HEK293 (cell line): ENCODE data around the gene METTL21A.

Source experiments
- CTCF ChIA-PET: fragments of 350-600 bp; formaldehyde crosslinking; extraction: SDS; loops from one replicate; lab custom pipeline; 2021; ENCODE audit warnings: antibody characterized with exemption; lab: Yijun Ruan, JAX
- POLR2A ChIA-PET: fragments of 300-600 bp; formaldehyde crosslinking; extraction: SDS; loops from one replicate; lab custom pipeline; 2020; ENCODE audit warnings: antibody characterized with exemption, inconsistent platforms; lab: Yijun Ruan, JAX
- H3K27ac ChIP-seq: fragments of 200-500 bp; sonication (Bioruptor generic); 2 replicates; pipeline ENCODE4 v1.5.1; 2014; ENCODE audit warnings: low read depth, low read length, control low read depth, inconsistent platforms; ENCODE audit errors: extremely low read depth
- H3K36me3 ChIP-seq, 2 experiments: fragments of 200-500 bp in 1 of 2; sonication (Bioruptor generic) in 1 of 2; 1 replicate in 1 of 2; 2 replicates in 1 of 2; pipeline ENCODE4 v1.5.1; 2014 to 2017; ENCODE audit warnings: inconsistent platforms in 2 of 2, low read length in 2 of 2; ENCODE audit not compliant: control insufficient read depth in 2 of 2, insufficient read depth in 1 of 2
- H3K4me1 ChIP-seq: fragments of 200-500 bp; sonication (Bioruptor generic); 2 replicates; pipeline ENCODE4 v1.5.1; 2014; ENCODE audit warnings: mild to moderate bottlenecking, low read length, inconsistent platforms; ENCODE audit not compliant: control insufficient read depth, insufficient read depth
- H3K4me3 ChIP-seq: 2 replicates; pipeline ENCODE4 v1.5.1; 2011; ENCODE audit warnings: low read depth, mild to moderate bottlenecking, control low read depth, low read length, moderate library complexity
- H3K9me3 ChIP-seq: fragments of 200-500 bp; sonication (Bioruptor generic); 2 replicates; pipeline ENCODE4 v1.5.1; 2014; ENCODE audit warnings: low read depth, low read length, inconsistent platforms; ENCODE audit not compliant: control insufficient read depth, insufficient read depth
- BCL11A ChIP-seq: fragments of 450-650 bp; formaldehyde crosslinking; IDR thresholded peaks from 2 replicates; pipeline ENCODE4 v1.5.1; 2016; ENCODE audit warnings: low read depth, missing biosample characterization, missing genetic modification characterization
- HOXC10 ChIP-seq: sonication (generic); formaldehyde crosslinking; IDR thresholded peaks from 2 replicates; pipeline ENCODE4 v1.8.1; 2023; ENCODE audit warnings: mild to moderate bottlenecking, missing genetic modification reagents
- KLF10 ChIP-seq: fragments of 450-650 bp; IDR thresholded peaks from 2 replicates; pipeline ENCODE4 v1.5.1; 2018; ENCODE audit warnings: missing biosample characterization, mild to moderate bottlenecking, missing genetic modification characterization
- SCRT1 ChIP-seq: fragments of 450-650 bp; formaldehyde crosslinking; IDR thresholded peaks from 2 replicates; pipeline ENCODE4 v1.5.1; 2016; ENCODE audit warnings: missing biosample characterization, missing genetic modification characterization, borderline replicate concordance
- ZBTB1 ChIP-seq: fragments of 450-650 bp; formaldehyde crosslinking; IDR thresholded peaks from 2 replicates; pipeline ENCODE4 v1.5.1; 2016; ENCODE audit warnings: missing biosample characterization, missing genetic modification characterization
- ZIC2 ChIP-seq: fragments of 450-650 bp; formaldehyde crosslinking; IDR thresholded peaks from 2 replicates; pipeline ENCODE4 v1.5.1; 2016; ENCODE audit warnings: missing biosample characterization, missing genetic modification characterization
- ZNF155 ChIP-seq: fragments of 450-650 bp; formaldehyde crosslinking; IDR thresholded peaks from 2 replicates; pipeline ENCODE4 v1.5.1; 2016; ENCODE audit warnings: missing biosample characterization, missing genetic modification characterization
- ZNF174 ChIP-seq: fragments of 450-650 bp; formaldehyde crosslinking; IDR thresholded peaks from 2 replicates; pipeline ENCODE4 v1.5.0; 2017; ENCODE audit warnings: missing biosample characterization, mild to moderate bottlenecking, missing genetic modification characterization
- ZNF223 ChIP-seq: fragments of 450-650 bp; formaldehyde crosslinking; IDR thresholded peaks from 2 replicates; pipeline ENCODE4 v1.5.1; 2016; ENCODE audit warnings: missing biosample characterization, missing genetic modification characterization
- ZNF274 ChIP-seq, 2 experiments: fragments of 200-500 bp in 1 of 2; fragments of 450-650 bp in 1 of 2; sonication (Bioruptor generic) in 1 of 2; formaldehyde crosslinking in 1 of 2; IDR thresholded peaks; 2 replicates each; pipeline versions ENCODE4 v1.5.1 to v1.6.1; 2014 to 2016; ENCODE audit warnings: borderline replicate concordance in 1 of 2, inconsistent platforms in 1 of 2, low read length in 1 of 2, missing biosample characterization in 1 of 2, missing genetic modification characterization in 1 of 2
- ZNF324 ChIP-seq: fragments of 450-650 bp; formaldehyde crosslinking; IDR thresholded peaks from 2 replicates; pipeline ENCODE4 v1.5.1; 2016; ENCODE audit warnings: missing biosample characterization, missing genetic modification characterization
- ZNF366 ChIP-seq: fragments of 450-650 bp; formaldehyde crosslinking; conservative IDR thresholded peaks from 2 replicates; pipeline ENCODE4 v1.5.1; 2016; ENCODE audit warnings: missing biosample characterization, missing genetic modification characterization
- ZNF596 ChIP-seq: fragments of 450-650 bp; IDR thresholded peaks from 2 replicates; pipeline ENCODE4 v1.5.0; 2018; ENCODE audit warnings: missing biosample characterization, mild to moderate bottlenecking, missing genetic modification characterization, moderate library complexity
- ZNF768 ChIP-seq: fragments of 450-650 bp; formaldehyde crosslinking; IDR thresholded peaks from 2 replicates; pipeline ENCODE4 v1.5.1; 2018; ENCODE audit warnings: missing biosample characterization, mild to moderate bottlenecking, missing genetic modification characterization
- TF ChIP-seq, protein P1 (sequence below): fragments of 450-650 bp; formaldehyde crosslinking; IDR thresholded peaks from 2 replicates; pipeline ENCODE4 v1.5.1; 2016; ENCODE audit warnings: missing biosample characterization, missing genetic modification characterization
- TF ChIP-seq, protein P2 (sequence below): fragments of 450-650 bp; formaldehyde crosslinking; IDR thresholded peaks from 2 replicates; pipeline ENCODE4 v1.5.1; 2016; ENCODE audit warnings: missing biosample characterization, missing genetic modification characterization
- TF ChIP-seq, protein P3 (sequence below): fragments of 450-650 bp; formaldehyde crosslinking; IDR thresholded peaks from 2 replicates; pipeline ENCODE4 v1.5.1; 2016; ENCODE audit warnings: missing biosample characterization, missing genetic modification characterization
- TF ChIP-seq, protein P4 (sequence below): fragments of 450-650 bp; formaldehyde crosslinking; IDR thresholded peaks from 2 replicates; pipeline ENCODE4 v1.5.1; 2016; ENCODE audit warnings: missing biosample characterization, missing genetic modification characterization
- TF ChIP-seq, protein P5 (sequence below): fragments of 450-650 bp; formaldehyde crosslinking; IDR thresholded peaks from 2 replicates; pipeline ENCODE4 v1.5.0; 2017; ENCODE audit warnings: missing biosample characterization, missing genetic modification characterization, borderline replicate concordance

The METTL21A gene

DNA sequence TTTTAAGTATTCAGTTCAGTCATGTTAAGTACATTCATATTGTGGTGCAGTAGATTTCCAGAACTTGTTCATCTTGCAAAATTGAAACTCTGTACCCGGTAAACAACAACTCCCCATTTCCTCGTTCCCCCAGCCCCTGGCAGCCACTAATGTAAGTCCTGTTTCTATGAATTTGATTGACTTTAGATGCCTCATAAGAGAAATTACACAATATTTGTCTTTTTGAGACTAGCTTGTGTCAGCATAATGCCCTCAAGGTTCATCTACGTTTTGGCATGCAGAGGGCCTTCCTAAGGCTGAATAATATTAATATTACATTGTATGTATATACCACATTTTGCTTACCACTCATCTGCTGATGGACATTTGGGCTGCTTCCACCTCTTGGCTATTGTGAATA is 30.9 kb downstream of the METTL21A start (continued):
- TF ChIP-seq, protein P1, sequence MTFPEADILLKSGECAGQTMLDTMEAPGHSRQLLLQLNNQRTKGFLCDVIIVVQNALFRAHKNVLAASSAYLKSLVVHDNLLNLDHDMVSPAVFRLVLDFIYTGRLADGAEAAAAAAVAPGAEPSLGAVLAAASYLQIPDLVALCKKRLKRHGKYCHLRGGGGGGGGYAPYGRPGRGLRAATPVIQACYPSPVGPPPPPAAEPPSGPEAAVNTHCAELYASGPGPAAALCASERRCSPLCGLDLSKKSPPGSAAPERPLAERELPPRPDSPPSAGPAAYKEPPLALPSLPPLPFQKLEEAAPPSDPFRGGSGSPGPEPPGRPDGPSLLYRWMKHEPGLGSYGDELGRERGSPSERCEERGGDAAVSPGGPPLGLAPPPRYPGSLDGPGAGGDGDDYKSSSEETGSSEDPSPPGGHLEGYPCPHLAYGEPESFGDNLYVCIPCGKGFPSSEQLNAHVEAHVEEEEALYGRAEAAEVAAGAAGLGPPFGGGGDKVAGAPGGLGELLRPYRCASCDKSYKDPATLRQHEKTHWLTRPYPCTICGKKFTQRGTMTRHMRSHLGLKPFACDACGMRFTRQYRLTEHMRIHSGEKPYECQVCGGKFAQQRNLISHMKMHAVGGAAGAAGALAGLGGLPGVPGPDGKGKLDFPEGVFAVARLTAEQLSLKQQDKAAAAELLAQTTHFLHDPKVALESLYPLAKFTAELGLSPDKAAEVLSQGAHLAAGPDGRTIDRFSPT (tag by site-specific recombination): no peak
- TF ChIP-seq ZNF324 (tag by site-specific recombination) (no peak), ZIC2 (tag by site-specific recombination) (no peak), ZNF155 (tag by site-specific recombination) (no peak), BCL11A (no peak)
- TF ChIP-seq, protein P2, sequence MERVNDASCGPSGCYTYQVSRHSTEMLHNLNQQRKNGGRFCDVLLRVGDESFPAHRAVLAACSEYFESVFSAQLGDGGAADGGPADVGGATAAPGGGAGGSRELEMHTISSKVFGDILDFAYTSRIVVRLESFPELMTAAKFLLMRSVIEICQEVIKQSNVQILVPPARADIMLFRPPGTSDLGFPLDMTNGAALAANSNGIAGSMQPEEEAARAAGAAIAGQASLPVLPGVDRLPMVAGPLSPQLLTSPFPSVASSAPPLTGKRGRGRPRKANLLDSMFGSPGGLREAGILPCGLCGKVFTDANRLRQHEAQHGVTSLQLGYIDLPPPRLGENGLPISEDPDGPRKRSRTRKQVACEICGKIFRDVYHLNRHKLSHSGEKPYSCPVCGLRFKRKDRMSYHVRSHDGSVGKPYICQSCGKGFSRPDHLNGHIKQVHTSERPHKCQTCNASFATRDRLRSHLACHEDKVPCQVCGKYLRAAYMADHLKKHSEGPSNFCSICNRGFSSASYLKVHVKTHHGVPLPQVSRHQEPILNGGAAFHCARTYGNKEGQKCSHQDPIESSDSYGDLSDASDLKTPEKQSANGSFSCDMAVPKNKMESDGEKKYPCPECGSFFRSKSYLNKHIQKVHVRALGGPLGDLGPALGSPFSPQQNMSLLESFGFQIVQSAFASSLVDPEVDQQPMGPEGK (tag by site-specific recombination): no peak
- TF ChIP-seq, protein P3, sequence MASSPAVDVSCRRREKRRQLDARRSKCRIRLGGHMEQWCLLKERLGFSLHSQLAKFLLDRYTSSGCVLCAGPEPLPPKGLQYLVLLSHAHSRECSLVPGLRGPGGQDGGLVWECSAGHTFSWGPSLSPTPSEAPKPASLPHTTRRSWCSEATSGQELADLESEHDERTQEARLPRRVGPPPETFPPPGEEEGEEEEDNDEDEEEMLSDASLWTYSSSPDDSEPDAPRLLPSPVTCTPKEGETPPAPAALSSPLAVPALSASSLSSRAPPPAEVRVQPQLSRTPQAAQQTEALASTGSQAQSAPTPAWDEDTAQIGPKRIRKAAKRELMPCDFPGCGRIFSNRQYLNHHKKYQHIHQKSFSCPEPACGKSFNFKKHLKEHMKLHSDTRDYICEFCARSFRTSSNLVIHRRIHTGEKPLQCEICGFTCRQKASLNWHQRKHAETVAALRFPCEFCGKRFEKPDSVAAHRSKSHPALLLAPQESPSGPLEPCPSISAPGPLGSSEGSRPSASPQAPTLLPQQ (tag by site-specific recombination): no peak

DNA sequence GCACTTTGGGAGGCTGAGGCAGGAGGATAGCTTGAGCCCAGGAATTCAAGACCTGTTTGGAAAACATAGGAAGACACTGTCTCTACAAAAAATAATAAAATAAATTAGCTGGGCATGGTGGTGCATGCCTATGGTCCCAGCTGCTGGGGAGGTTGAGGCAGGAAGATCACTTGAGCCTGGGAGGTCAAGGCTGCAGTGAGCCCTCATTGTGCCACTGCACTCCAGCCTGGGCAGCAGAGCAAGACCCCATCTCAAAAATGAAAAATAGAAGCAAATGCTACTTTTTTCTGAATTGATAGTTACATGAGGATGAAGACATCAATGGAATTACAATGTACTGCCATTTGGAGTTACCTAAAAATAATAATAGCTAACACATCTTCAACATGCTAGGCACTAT is 31.9 kb downstream of the METTL21A start:
- no peaks in the 10 kb centered on the region for H3K9me3 ChIP-seq
- H3K4me3 ChIP-seq: no peak overlapping the region
- CTCF ChIA-PET: interaction anchor here (1.0 kb wide), 1 partner anchor 100 kb away, joined by 3 read pairs; no protein-coding TSS in a partner anchor
- H3K36me3 ChIP-seq: peaks cover 42 to 46% of the 10 kb centered on the region in 2 experiments
- no peaks in the 10 kb centered on the region for H3K4me1 ChIP-seq
- no peak overlapping the region for H3K27ac ChIP-seq
- POLR2A ChIA-PET: no interaction called here
- TF ChIP-seq SCRT1 (tag by site-specific recombination) (no peak), ZNF174 (tag by site-specific recombination) (no peak), ZNF223 (tag by site-specific recombination) (no peak), ZBTB1 (no peak), ZNF596 (tag by site-specific recombination) (no peak), KLF10 (tag by site-specific recombination) (no peak), BCL11A (no peak), ZNF274 (IDR thresholded peaks at IDR 0.05; ENCODE audit: low read length) (no peak), ZNF274 (tag by site-specific recombination; IDR thresholded peaks at IDR 0.05; ENCODE audit: borderline replicate concordance) (no peak), ZNF768 (tag by site-specific recombination) (no peak), ZNF366 (tag by site-specific recombination) (no peak), HOXC10 (CRISPR knock-in tag) (no peak)
- TF ChIP-seq, protein P4, sequence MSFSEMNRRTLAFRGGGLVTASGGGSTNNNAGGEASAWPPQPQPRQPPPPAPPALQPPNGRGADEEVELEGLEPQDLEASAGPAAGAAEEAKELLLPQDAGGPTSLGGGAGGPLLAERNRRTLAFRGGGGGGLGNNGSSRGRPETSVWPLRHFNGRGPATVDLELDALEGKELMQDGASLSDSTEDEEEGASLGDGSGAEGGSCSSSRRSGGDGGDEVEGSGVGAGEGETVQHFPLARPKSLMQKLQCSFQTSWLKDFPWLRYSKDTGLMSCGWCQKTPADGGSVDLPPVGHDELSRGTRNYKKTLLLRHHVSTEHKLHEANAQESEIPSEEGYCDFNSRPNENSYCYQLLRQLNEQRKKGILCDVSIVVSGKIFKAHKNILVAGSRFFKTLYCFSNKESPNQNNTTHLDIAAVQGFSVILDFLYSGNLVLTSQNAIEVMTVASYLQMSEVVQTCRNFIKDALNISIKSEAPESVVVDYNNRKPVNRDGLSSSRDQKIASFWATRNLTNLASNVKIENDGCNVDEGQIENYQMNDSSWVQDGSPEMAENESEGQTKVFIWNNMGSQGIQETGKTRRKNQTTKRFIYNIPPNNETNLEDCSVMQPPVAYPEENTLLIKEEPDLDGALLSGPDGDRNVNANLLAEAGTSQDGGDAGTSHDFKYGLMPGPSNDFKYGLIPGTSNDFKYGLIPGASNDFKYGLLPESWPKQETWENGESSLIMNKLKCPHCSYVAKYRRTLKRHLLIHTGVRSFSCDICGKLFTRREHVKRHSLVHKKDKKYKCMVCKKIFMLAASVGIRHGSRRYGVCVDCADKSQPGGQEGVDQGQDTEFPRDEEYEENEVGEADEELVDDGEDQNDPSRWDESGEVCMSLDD: no peak
- TF ChIP-seq, protein P5, sequence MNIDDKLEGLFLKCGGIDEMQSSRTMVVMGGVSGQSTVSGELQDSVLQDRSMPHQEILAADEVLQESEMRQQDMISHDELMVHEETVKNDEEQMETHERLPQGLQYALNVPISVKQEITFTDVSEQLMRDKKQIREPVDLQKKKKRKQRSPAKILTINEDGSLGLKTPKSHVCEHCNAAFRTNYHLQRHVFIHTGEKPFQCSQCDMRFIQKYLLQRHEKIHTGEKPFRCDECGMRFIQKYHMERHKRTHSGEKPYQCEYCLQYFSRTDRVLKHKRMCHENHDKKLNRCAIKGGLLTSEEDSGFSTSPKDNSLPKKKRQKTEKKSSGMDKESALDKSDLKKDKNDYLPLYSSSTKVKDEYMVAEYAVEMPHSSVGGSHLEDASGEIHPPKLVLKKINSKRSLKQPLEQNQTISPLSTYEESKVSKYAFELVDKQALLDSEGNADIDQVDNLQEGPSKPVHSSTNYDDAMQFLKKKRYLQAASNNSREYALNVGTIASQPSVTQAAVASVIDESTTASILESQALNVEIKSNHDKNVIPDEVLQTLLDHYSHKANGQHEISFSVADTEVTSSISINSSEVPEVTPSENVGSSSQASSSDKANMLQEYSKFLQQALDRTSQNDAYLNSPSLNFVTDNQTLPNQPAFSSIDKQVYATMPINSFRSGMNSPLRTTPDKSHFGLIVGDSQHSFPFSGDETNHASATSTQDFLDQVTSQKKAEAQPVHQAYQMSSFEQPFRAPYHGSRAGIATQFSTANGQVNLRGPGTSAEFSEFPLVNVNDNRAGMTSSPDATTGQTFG (tag by site-specific recombination): no peak
